H1 (cell line): ENCODE results near the gene KATNBL1.

Source experiments
- ATF2 ChIP-seq: IDR thresholded peaks from 2 replicates; pipeline ENCODE4 v1.6.1; 2012; ENCODE audit warnings: low read length, inconsistent platforms
- BRCA1 ChIP-seq: IDR thresholded peaks from 2 replicates; pipeline ENCODE4 v1.6.1; 2012; ENCODE audit warnings: low read depth, low read length, improper control_type of control experiment
- CREB1 ChIP-seq: IDR thresholded peaks from 2 replicates; pipeline ENCODE4 v1.6.1; 2012; ENCODE audit warnings: inconsistent platforms
- CTCF ChIP-seq, 3 experiments: IDR thresholded peaks; 1 replicate in 2 of 3; 2 replicates in 1 of 3; pipeline versions ENCODE4 v1.5.1 to v1.6.1; 2011; ENCODE audit warnings: low read length in 3 of 3, mild to moderate bottlenecking in 3 of 3, inconsistent platforms in 2 of 3, low read depth in 1 of 3, moderate library complexity in 1 of 3; ENCODE audit not compliant: insufficient read depth in 1 of 3; ENCODE audit errors: control extremely low read depth in 1 of 3
- JUN ChIP-seq: IDR thresholded peaks from 2 replicates; pipeline ENCODE4 v1.6.1; 2011; ENCODE audit warnings: low read depth, mild to moderate bottlenecking, improper control_type of control experiment, low read length
- JUND ChIP-seq: IDR thresholded peaks from 2 replicates; pipeline ENCODE4 v1.6.1; 2011; ENCODE audit warnings: mild to moderate bottlenecking, improper control_type of control experiment, low read length
- MAFK ChIP-seq: IDR thresholded peaks from 2 replicates; pipeline ENCODE4 v1.6.1; 2012; ENCODE audit warnings: low read depth, mild to moderate bottlenecking, improper control_type of control experiment, low read length
- MAX ChIP-seq: IDR thresholded peaks from 2 replicates; pipeline ENCODE4 v1.6.1; 2012; ENCODE audit warnings: inconsistent platforms
- POLR2A ChIP-seq, 2 experiments: IDR thresholded peaks; 1 replicate in 1 of 2; 2 replicates in 1 of 2; pipeline ENCODE4 v1.6.1; 2011; ENCODE audit warnings: low read depth in 2 of 2, low read length in 2 of 2, mild to moderate bottlenecking in 2 of 2; ENCODE audit errors: control extremely low read depth in 1 of 2
- POLR2AphosphoS5 ChIP-seq: IDR thresholded peaks from 2 replicates; pipeline ENCODE4 v1.6.1; 2011; ENCODE audit warnings: low read depth, low read length
- RAD21 ChIP-seq, 2 experiments: IDR thresholded peaks in 1 of 2; conservative IDR thresholded peaks in 1 of 2; 2 replicates each; pipeline ENCODE4 v1.6.1; 2011; ENCODE audit warnings: low read depth in 2 of 2, low read length in 2 of 2, improper control_type of control experiment in 1 of 2, inconsistent platforms in 1 of 2, mild to moderate bottlenecking in 1 of 2, moderate library complexity in 1 of 2
- TEAD4 ChIP-seq: IDR thresholded peaks from 2 replicates; pipeline ENCODE4 v1.6.1; 2012; ENCODE audit warnings: low read depth, low read length, inconsistent platforms, mixed read lengths
- YY1 ChIP-seq: IDR thresholded peaks from 2 replicates; pipeline ENCODE4 v1.6.1; 2011; ENCODE audit warnings: low read depth, mild to moderate bottlenecking, low read length

- TF ChIP-seq ATF2 (no peak), MAFK (no peak), POLR2A (IDR thresholded peaks at IDR 0.05; ENCODE audit: control extremely low read depth in 1 of 2, low read depth in 2 of 2, low read length in 2 of 2) (no peak), CREB1 (no peak), MAX (no peak), YY1 (no peak), CTCF (IDR thresholded peaks at IDR 0.05; ENCODE audit: control extremely low read depth in 1 of 3, insufficient read depth in 1 of 3, low read depth in 1 of 3, low read length in 3 of 3) (no peak), POLR2AphosphoS5 (no peak), RAD21 (IDR thresholded peaks at IDR 0.05 in 1 of 2, conservative IDR thresholded peaks at IDR 0.05 in 1 of 2; ENCODE audit: low read depth in 2 of 2, low read length in 2 of 2) (no peak), JUN (no peak), BRCA1 (no peak), JUND (no peak), TEAD4 (no peak)
Measured at GRCh38 chr15:34116620-34117019, 93.3 kb downstream of the KATNBL1 start.
